LNCaP clone FGC (cell line): Measurements from ENCODE around the gene MCM9.

ENCODE experiments used
- DNase-seq: peaks from one replicate; pipeline ENCODE4 v3.0.0-alpha.2; 2011; ENCODE audit warnings: low read depth
- H3K4me3 ChIP-seq: 2 replicates; pipeline ENCODE4 v1.5.1; 2011; ENCODE audit warnings: mild to moderate bottlenecking, low read depth, low read length, control low read depth
- TF ChIP-seq, protein P1 (sequence below): IDR thresholded peaks from 2 replicates; pipeline ENCODE4 v1.5.1; 2012; ENCODE audit warnings: mild to moderate bottlenecking; ENCODE audit not compliant: control insufficient read depth, insufficient read depth; ENCODE audit errors: extremely low read depth

MCM9 gene

DNA sequence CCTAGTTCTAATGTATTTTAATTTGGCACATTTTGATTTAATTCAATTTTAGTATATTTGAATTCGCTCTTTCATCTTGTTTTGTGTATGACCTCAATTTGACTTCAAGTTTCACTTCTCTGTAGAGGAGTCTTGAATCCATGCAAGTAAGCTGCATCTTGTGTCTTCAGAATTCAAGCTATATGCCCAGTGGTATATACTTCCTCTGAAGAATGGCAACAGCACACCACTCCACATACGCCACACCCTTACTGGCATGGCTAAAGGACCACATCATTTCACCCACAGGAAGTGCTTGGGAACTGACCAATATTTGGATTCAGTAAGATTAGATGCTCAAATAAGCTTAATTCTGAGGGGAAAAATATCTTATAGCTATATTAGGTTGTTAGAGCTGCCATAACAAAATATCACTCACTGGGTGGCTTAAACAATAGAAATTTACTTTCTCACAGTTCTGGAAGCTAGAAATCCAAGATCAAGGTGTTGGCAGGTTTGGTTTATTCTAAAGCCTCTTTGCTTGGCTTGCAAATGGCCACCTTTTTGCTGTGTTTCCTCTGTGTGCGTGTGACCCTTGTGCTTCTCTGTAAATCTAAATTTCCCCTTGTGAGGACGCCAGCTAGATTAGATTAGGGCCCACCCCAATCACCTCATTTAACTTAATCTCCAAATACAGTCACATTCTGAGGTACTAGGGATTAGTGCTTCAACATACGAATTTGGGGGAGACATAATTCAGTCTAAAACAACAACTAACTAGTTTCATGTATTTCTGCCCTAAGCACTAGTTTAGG, 43.8 kb downstream of the MCM9 start:
- DNase-seq: no peak
- no peak overlapping the region for H3K4me3 ChIP-seq

DNA sequence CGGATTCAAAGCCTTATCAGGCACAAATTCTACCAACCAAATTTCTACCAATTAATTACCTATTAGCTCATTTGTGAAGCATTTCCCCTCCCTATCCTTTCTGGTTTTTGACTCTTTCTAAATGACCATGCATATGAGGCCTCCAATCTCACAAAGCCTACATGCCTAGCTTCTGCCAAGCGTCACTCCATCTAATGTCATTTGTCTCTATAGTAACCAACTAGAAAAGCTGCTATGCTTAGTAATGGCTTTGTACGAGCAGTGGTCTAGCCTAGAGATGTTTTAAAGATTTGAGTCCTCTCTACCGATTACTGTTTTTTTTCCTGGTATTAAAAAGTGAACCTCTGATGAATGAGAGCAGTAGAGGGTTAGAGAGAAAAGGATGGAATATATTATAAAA, 45.8 kb downstream of the MCM9 start:
- TF ChIP-seq, protein P1, sequence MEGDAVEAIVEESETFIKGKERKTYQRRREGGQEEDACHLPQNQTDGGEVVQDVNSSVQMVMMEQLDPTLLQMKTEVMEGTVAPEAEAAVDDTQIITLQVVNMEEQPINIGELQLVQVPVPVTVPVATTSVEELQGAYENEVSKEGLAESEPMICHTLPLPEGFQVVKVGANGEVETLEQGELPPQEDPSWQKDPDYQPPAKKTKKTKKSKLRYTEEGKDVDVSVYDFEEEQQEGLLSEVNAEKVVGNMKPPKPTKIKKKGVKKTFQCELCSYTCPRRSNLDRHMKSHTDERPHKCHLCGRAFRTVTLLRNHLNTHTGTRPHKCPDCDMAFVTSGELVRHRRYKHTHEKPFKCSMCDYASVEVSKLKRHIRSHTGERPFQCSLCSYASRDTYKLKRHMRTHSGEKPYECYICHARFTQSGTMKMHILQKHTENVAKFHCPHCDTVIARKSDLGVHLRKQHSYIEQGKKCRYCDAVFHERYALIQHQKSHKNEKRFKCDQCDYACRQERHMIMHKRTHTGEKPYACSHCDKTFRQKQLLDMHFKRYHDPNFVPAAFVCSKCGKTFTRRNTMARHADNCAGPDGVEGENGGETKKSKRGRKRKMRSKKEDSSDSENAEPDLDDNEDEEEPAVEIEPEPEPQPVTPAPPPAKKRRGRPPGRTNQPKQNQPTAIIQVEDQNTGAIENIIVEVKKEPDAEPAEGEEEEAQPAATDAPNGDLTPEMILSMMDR: no peak
- no peak for DNase-seq
- no peak overlapping the region for H3K4me3 ChIP-seq

More for the DNA sequence above, 43.8 kb downstream of the MCM9 start:
- TF ChIP-seq, protein P1: no peak

DNA sequence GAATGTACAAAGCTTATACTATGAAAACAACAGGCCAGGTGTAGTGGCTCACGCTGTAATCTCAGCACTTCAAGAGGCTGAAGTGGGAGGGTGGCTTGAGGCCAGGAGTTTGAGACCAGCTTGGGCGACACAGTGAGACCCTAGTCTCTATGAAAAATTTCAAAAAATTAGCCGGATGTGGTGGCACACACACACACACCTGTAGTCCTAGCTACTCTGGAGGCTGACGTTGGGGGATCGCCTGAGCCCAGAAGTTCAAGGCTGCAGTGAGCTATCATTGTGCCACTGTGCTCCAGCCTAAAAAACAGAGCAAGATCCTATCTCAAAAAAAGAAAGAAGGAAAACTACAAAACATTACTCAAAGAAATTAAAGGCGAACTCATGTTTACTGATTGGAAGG, 48.3 kb downstream of the MCM9 start:
- TF ChIP-seq, protein P1: no peak
- no peak for DNase-seq
- no peak overlapping the region for H3K4me3 ChIP-seq

DNA sequence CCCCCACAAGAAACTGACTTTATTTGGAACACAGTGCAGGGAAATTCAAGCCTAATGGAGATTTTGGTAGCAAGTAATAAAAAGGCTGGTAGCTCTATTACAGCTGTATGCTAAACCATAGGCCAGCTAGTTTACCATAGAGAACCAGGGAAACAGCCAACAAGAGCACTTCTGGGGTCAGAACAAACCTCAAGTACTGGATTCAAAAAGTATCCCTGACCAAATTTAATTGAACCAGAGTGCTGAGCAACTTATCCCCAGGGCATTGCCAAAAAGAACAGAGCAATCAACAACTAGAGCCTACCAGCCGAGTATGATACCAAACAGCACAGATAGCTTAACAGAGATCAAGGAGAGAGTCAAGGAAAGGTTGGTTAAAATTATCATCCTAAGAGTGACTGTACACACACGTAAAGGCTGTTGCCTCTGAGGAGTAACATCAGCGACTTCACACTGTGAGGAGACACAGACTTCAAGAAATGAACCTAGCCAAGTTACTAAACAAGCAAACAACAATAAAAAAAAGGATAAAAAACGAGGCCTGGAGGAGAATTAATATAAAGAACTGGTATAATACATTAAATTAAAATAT, 52.5 kb downstream of the MCM9 start:
- TF ChIP-seq, protein P1: no peak
- no peak overlapping the region for H3K4me3 ChIP-seq
- no peak for DNase-seq

DNA sequence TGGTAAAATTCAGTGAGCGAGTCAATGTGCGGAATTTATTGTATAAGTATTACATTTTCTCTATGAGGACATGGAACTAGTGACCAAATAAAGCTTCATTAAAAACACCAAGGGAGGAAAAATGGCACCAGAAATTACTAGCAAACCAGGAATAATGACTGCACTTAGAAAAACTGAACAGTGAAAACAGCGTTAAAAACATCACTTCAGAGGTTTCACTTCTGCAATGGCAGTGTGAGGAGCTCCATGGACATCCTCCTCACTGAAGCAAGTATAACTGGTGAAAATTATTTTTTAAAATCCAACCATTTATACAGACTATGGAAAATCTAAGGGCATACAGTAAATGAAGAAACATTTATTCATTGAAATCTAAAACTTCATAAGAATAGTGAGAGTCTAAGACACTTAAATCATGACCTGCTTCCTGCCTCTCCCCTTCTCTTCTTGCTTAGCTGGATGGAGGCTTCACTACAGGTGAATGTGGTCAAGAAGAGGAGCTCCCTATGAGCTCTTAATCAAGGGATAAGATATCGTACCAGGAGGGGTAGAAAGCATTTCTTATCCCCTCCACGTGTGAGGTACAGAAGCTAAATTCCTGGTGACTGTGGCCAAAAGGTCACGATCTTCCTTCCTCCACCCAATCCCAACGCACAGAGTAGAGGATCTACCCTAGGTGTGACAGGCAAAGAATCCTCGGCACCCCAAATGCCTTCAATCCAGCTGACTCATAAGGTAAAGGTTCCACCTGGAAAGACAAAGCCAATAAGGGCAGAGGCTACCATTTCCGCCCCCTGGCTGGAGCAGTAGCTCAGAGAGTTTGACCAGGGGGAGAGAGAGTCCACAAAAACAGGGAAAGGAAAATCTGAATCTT, 53.3 kb downstream of the MCM9 start:
- DNase-seq: no peak
- no peak overlapping the region for H3K4me3 ChIP-seq
- TF ChIP-seq, protein P1: no peak

DNA sequence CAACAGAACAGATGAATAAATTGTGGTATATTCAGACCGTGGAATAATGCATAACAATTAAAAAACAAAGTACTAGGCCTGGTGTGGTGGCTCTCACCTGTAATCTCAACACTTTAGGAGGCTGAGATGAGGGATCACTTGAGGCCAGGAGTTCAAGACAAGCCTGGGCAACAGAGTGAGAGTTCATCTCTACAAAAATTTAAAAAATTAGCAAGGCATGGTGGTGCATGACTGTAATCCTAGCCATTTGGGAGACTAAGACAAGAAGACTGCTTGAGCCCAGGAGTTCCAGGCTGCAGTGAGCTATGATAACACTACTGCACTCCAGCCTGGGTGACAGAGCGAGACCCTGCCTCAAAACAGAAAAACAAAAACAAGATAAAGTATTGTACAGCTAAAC, 57.2 kb downstream of the MCM9 start:
- no peak overlapping the region for H3K4me3 ChIP-seq
- TF ChIP-seq, protein P1: no peak
- DNase-seq: no peak
